Measurements from ENCODE around the gene CUBN. TPM values are rescaled to one million over a fixed set of nuclear protein-coding genes. Genes with fewer than 3 reads are reported as not detected.

The CUBN gene
- total and polyA plus RNA-seq, 8 donors: 1.5 to 6.8 (median 3.8) TPM

GRCh38 chr10:17005621-17006566 is 123.7 kb downstream of the CUBN start:
- Histone ChIP-seq H3K4me3 (no peak overlapping the region), H3K36me3 (no peaks in the 10 kb centered on the region), H3K27ac (peak overlapping the region; percentile 75 to 80), H3K4me1 (peaks cover 41 to 69% of the 10 kb centered on the region in 2 donors), H3K9me3 (no peaks in the 10 kb centered on the region), H3K27me3 (no peaks in the 10 kb centered on the region)
- TF ChIP-seq, protein P1, sequence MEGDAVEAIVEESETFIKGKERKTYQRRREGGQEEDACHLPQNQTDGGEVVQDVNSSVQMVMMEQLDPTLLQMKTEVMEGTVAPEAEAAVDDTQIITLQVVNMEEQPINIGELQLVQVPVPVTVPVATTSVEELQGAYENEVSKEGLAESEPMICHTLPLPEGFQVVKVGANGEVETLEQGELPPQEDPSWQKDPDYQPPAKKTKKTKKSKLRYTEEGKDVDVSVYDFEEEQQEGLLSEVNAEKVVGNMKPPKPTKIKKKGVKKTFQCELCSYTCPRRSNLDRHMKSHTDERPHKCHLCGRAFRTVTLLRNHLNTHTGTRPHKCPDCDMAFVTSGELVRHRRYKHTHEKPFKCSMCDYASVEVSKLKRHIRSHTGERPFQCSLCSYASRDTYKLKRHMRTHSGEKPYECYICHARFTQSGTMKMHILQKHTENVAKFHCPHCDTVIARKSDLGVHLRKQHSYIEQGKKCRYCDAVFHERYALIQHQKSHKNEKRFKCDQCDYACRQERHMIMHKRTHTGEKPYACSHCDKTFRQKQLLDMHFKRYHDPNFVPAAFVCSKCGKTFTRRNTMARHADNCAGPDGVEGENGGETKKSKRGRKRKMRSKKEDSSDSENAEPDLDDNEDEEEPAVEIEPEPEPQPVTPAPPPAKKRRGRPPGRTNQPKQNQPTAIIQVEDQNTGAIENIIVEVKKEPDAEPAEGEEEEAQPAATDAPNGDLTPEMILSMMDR (IDR thresholded peaks at IDR 0.05): no peak
- DNase-seq: no peak
- no peak for ATAC-seq
- intact Hi-C loops (cut with DNase I): loop anchor here in 1 of 2 donors (10.0 kb wide), 1 partner anchor 199 kb away; the partner anchor contains the start of gene TRDMT1

DNA sequence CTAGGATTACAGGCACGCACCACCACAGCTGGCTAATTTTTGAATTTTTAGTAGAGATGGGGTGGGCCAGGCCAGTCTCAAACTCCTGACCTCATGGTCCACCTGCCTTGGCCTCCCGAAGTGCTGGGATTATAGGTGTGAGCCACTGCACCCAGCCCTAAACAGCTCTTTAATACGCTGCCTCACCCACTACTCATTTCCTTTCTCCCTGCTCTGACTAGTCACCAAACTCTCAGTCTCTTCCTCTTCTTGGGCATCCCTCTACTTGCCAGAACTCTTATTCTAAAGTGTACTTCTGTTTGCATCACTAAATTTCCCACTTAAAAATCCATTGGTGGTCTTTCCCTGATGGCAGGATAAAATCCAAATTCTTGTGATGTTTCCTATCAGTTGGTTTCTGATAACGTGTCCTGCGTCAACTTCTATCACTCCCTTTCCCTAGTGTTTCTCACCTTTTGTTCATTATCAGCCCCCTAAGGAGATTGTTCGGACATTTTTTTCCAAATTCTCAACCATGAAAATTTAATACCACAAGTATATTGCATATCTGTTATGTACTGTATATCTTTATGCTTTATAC is 124.7 kb downstream of the CUBN start:
- ATAC-seq (no peak), DNase-seq (no peak)
- H3K9me3 ChIP-seq: no peaks in the 10 kb centered on the region
- H3K4me1 ChIP-seq: peaks cover 35 to 59% of the 10 kb centered on the region in 2 donors
- TF ChIP-seq, protein P1 (IDR thresholded peaks at IDR 0.05): no peak
- no peaks in the 10 kb centered on the region for H3K36me3 ChIP-seq
- H3K27me3 ChIP-seq: no peaks in the 10 kb centered on the region
- no peak overlapping the region for H3K4me3 ChIP-seq
- intact Hi-C loops (cut with DNase I): loop anchor here in 1 of 2 donors (10.0 kb wide), 1 partner anchor 200 kb away; the partner anchor contains the start of gene TRDMT1
- H3K27ac ChIP-seq: no peak overlapping the region

GRCh38 chr10:17003651-17004286 is 125.8 kb downstream of the CUBN start:
- ATAC-seq: no peak
- H3K27me3 ChIP-seq: no peaks in the 10 kb centered on the region
- peaks cover 30 to 49% of the 10 kb centered on the region in 2 donors for H3K4me1 ChIP-seq
- H3K36me3 ChIP-seq: no peaks in the 10 kb centered on the region
- intact Hi-C loops (cut with DNase I): loop anchor here in 1 of 2 donors (10.0 kb wide), 1 partner anchor 201 kb away; the partner anchor contains the start of gene TRDMT1
- H3K9me3 ChIP-seq: no peaks in the 10 kb centered on the region
- TF ChIP-seq, protein P1 (IDR thresholded peaks at IDR 0.05): no peak
- no peak for DNase-seq
- H3K4me3 ChIP-seq: no peak overlapping the region
- H3K27ac ChIP-seq: peak overlapping the region in 1 of 2 donors; percentile 44

DNA sequence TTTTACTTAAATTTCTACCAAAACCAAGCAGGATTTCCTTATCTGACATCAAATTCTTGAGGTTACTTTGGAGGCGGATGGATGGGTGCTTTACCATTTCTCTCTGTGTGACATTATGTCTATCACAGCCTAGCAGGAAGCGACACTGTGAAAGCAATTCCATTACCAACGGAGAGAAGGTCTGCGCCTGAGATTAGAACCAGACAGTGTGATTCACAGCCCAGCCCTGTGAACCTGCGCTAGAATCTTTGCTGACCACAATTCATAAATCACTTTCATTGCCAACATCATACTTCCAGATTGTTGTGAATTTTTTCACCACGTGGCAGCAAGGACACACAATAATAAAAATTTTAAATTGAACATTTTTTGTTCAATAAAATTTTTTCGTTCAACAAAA is 126.5 kb downstream of the CUBN start:
- peak overlapping the region; percentile 80 to 83 for H3K27ac ChIP-seq
- TF ChIP-seq, protein P1 (IDR thresholded peaks at IDR 0.05): no peak
- ATAC-seq: peak; percentile 11

More for the DNA sequence above, 126.5 kb downstream of the CUBN start:
- Histone ChIP-seq H3K9me3 (no peaks in the 10 kb centered on the region), H3K4me3 (no peak overlapping the region), H3K27me3 (no peaks in the 10 kb centered on the region), H3K36me3 (no peaks in the 10 kb centered on the region), H3K4me1 (peaks cover 25 to 44% of the 10 kb centered on the region in 2 donors)
- DNase-seq: no peak
- intact Hi-C loops (cut with DNase I): loop anchor here in 1 of 2 donors (10.0 kb wide), 1 partner anchor 202 kb away; the partner anchor contains the start of gene TRDMT1
